Astrocyte (in vitro differentiated cells and primary cell): ENCODE measurements around the gene SPNS3.

Experiments used
- EZH2 ChIP-seq: IDR thresholded peaks from 2 replicates; pipeline ENCODE4 v1.6.1; 2012; ENCODE audit warnings: mild to moderate bottlenecking, low read length, inconsistent platforms; ENCODE audit not compliant: insufficient read depth
- TF ChIP-seq, protein P1 (sequence below): IDR thresholded peaks from 2 replicates; pipeline ENCODE4 v1.5.1; 2011; ENCODE audit warnings: low read depth, mild to moderate bottlenecking, inconsistent platforms, low read length, moderate library complexity; ENCODE audit not compliant: insufficient read depth

DNA sequence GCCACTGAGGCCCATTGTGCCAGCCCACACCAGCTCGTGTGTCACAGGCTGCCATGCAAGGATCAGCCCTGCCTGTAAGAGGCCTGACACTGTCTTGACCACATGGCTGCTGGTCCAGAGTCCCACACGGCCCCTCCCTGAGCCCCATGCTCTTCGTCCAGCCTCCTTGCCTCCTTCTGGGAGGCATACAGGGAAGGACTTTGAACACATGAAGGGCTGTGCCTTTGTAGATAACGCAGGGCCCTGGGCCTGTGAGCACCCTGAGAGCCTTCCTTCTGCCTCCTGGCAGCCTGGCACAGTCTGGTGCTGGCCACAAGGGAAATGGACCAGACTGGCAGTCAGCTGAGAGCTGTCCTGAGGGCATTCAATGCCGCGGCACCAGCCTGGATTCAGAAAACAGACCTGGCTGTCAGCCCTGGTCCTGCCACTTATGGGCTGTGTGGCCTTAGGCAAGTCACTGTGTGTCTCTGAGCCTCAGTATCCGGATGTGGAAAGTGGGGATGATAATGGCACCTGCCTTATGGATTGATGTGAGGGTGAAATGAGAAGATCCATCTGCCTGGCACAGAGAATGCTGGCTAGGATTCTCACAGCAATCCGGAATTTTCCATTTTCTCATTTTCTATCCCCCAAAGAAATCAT, 45.7 kb downstream of the SPNS3 start:
- TF ChIP-seq, protein P1, sequence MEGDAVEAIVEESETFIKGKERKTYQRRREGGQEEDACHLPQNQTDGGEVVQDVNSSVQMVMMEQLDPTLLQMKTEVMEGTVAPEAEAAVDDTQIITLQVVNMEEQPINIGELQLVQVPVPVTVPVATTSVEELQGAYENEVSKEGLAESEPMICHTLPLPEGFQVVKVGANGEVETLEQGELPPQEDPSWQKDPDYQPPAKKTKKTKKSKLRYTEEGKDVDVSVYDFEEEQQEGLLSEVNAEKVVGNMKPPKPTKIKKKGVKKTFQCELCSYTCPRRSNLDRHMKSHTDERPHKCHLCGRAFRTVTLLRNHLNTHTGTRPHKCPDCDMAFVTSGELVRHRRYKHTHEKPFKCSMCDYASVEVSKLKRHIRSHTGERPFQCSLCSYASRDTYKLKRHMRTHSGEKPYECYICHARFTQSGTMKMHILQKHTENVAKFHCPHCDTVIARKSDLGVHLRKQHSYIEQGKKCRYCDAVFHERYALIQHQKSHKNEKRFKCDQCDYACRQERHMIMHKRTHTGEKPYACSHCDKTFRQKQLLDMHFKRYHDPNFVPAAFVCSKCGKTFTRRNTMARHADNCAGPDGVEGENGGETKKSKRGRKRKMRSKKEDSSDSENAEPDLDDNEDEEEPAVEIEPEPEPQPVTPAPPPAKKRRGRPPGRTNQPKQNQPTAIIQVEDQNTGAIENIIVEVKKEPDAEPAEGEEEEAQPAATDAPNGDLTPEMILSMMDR = no peak
- TF ChIP-seq EZH2 = no peak
